ENCODE results near the gene WDR33.

DNA sequence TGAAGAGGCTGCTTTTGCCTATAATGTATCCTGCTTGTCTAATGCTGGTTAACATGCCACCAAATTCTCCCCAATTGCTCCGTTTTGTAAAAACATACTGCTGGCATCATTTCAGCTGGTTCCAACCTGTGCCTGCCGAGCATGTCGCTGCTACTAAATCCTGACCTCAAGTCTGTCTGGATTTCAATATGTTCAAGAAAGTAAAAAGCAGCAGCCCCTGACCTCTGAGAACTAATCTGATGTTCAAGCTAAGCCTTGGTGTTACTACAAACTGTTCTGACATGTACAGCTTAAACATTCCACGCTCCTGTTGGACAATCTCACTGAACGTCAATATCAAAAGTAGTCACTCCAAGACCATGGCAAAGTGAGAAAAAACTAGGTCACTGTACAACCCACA is 63.4 kb downstream of the WDR33 start:
- no peak for TF ChIP-seq SPI1 (IDR thresholded peaks at IDR 0.05; ENCODE audit: low read depth, low read length)
- no peak for TF ChIP-seq POLR2AphosphoS5 (IDR thresholded peaks at IDR 0.05; ENCODE audit: low read depth, low read length)
